Measurements from ENCODE around the gene LMAN2L.

LMAN2L gene

GRCh38 chr2:96729748-96730147, 10.1 kb downstream of the LMAN2L start:
- DNase-seq, result no peak
- in situ Hi-C loops (cut with HindIII; ENCODE audit: low pct_ligation_motif_present, low pct_unique_long_range_greater_than_20kb, low sequenced_read_pairs), result no loop called here

- DNase-seq, result no peak
- in situ Hi-C loops (cut with HindIII; ENCODE audit: low pct_ligation_motif_present, low pct_unique_long_range_greater_than_20kb, low sequenced_read_pairs), result no loop called here
Observed at GRCh38 chr2:96727431-96727830, 12.4 kb downstream of the LMAN2L start.

- no peak for DNase-seq
- in situ Hi-C loops (cut with HindIII; ENCODE audit: low pct_ligation_motif_present, low pct_unique_long_range_greater_than_20kb, low sequenced_read_pairs), result no loop called here
Observed at GRCh38 chr2:96726131-96726530, 13.7 kb downstream of the LMAN2L start.

GRCh38 chr2:96716388-96716787, 23.5 kb downstream of the LMAN2L start:
- no peak for DNase-seq
- in situ Hi-C loops (cut with HindIII; ENCODE audit: low pct_ligation_motif_present, low pct_unique_long_range_greater_than_20kb, low sequenced_read_pairs), result no loop called here

GRCh38 chr2:96715658-96716057, 24.2 kb downstream of the LMAN2L start:
- in situ Hi-C loops (cut with HindIII; ENCODE audit: low pct_ligation_motif_present, low pct_unique_long_range_greater_than_20kb, low sequenced_read_pairs), result no loop called here
- DNase-seq, result no peak

- DNase-seq, result no peak
- in situ Hi-C loops (cut with HindIII; ENCODE audit: low pct_ligation_motif_present, low pct_unique_long_range_greater_than_20kb, low sequenced_read_pairs), result no loop called here
Observed at GRCh38 chr2:96710985-96711384, 28.9 kb downstream of the LMAN2L start.

DNA sequence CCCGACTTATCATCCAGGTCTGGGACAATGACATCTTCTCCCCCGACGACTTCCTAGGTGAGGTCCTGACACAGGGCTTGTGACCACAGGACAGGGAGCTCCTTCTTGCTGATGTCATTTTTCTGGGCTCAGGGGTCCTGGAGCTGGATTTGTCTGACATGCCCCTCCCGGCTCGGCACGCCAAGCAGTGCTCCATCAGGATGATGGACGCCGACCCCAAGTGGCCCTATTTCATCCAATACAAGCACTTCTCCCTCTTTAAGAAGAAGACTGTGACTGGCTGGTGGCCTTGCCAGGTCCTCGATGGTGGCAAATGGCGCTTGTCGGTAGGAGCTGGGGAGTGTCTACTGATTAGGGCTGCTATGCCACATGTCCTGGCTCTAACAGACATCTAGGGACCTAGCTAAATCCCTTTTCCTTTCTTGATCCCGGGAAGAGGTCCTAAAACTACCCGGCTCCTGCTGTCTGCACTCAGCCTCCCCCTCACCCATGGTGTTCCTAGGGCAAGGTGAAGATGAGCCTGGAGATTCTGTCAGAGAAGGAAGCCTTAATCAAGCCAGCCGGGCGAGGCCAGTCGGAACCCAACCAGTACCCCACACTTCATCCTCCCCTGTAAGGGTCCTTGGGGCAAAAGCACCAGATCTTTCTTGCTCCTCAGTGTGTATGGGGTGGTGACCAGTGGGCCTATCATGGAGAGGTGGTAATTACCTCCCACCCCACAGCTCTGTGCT, 36.7 kb downstream of the LMAN2L start:
- in situ Hi-C loops (cut with HindIII; ENCODE audit: low pct_ligation_motif_present, low pct_unique_long_range_greater_than_20kb, low sequenced_read_pairs), result no loop called here
- DNase-seq, result no peak

GRCh38 chr2:96702098-96702785, 37.6 kb downstream of the LMAN2L start:
- in situ Hi-C loops (cut with HindIII; ENCODE audit: low pct_ligation_motif_present, low pct_unique_long_range_greater_than_20kb, low sequenced_read_pairs), result no loop called here
- no peak for DNase-seq

- DNase-seq, result no peak
Observed at GRCh38 chr2:96701636-96702035, 38.2 kb downstream of the LMAN2L start.

GRCh38 chr2:96700086-96700485, 39.8 kb downstream of the LMAN2L start:
- in situ Hi-C loops (cut with HindIII; ENCODE audit: low pct_ligation_motif_present, low pct_unique_long_range_greater_than_20kb, low sequenced_read_pairs), result no loop called here
- no peak for DNase-seq

More at GRCh38 chr2:96701636-96702035, 38.2 kb downstream of the LMAN2L start:
- in situ Hi-C loops (cut with HindIII; ENCODE audit: low pct_ligation_motif_present, low pct_unique_long_range_greater_than_20kb, low sequenced_read_pairs), result no loop called here

DNA sequence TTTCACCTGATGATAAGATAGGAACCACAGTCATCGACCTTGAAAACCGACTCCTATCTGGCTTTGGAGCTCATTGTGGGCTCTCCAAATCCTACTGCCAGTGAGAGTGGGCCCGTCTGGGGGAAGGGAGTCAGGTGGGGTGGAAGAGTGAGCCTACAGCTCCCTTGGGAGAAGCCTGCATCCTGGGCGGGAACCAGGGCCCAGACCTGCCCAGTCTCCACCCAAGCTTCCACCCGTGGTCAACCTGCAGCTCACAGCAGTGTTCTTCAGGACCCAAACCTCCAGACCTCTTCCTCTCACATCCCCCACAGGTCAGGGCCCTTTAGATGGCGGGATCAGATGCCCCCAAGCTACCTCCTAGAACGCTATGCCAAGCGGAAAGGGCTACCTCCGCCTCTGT, 40.2 kb downstream of the LMAN2L start:
- in situ Hi-C loops (cut with HindIII; ENCODE audit: low pct_ligation_motif_present, low pct_unique_long_range_greater_than_20kb, low sequenced_read_pairs), result no loop called here
- DNase-seq, result no peak

- in situ Hi-C loops (cut with HindIII; ENCODE audit: low pct_ligation_motif_present, low pct_unique_long_range_greater_than_20kb, low sequenced_read_pairs), result no loop called here
Observed at GRCh38 chr2:96699021-96699420, 40.8 kb downstream of the LMAN2L start.

GRCh38 chr2:96698221-96698861, 41.5 kb downstream of the LMAN2L start:
- in situ Hi-C loops (cut with HindIII; ENCODE audit: low pct_ligation_motif_present, low pct_unique_long_range_greater_than_20kb, low sequenced_read_pairs), result no loop called here
- DNase-seq, result no peak

More at GRCh38 chr2:96699021-96699420, 40.8 kb downstream of the LMAN2L start:
- no peak for DNase-seq

DNA sequence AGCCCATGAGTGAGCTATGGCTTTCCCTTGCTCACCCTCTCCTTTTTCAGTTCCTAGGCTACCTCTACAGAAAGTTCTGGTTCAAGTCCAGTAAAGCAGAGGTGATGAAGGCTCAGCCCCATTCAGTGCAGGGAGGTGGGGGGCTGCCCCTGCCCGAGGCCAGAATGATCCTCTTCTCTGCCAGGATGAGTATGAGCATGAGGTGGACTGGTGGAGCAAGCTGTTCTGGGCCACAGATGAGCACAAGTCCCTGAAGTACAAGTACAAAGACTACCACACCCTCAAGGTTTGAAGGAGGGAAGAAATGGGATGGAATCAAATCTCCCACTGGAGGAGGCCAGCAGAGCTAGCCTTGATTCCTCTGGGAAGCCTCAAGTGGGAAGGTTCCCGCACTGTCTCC, 42.4 kb downstream of the LMAN2L start:
- in situ Hi-C loops (cut with HindIII; ENCODE audit: low pct_ligation_motif_present, low pct_unique_long_range_greater_than_20kb, low sequenced_read_pairs), result no loop called here
- no peak for DNase-seq

GRCh38 chr2:96695602-96696001, 44.3 kb downstream of the LMAN2L start:
- no peak for DNase-seq
- in situ Hi-C loops (cut with HindIII; ENCODE audit: low pct_ligation_motif_present, low pct_unique_long_range_greater_than_20kb, low sequenced_read_pairs), result no loop called here

- in situ Hi-C loops (cut with HindIII; ENCODE audit: low pct_ligation_motif_present, low pct_unique_long_range_greater_than_20kb, low sequenced_read_pairs), result no loop called here
- DNase-seq, result no peak
Observed at GRCh38 chr2:96694816-96695455, 44.9 kb downstream of the LMAN2L start.

- no peak for DNase-seq
- in situ Hi-C loops (cut with HindIII; ENCODE audit: low pct_ligation_motif_present, low pct_unique_long_range_greater_than_20kb, low sequenced_read_pairs), result no loop called here
Observed at GRCh38 chr2:96694279-96694678, 45.6 kb downstream of the LMAN2L start.

DNA sequence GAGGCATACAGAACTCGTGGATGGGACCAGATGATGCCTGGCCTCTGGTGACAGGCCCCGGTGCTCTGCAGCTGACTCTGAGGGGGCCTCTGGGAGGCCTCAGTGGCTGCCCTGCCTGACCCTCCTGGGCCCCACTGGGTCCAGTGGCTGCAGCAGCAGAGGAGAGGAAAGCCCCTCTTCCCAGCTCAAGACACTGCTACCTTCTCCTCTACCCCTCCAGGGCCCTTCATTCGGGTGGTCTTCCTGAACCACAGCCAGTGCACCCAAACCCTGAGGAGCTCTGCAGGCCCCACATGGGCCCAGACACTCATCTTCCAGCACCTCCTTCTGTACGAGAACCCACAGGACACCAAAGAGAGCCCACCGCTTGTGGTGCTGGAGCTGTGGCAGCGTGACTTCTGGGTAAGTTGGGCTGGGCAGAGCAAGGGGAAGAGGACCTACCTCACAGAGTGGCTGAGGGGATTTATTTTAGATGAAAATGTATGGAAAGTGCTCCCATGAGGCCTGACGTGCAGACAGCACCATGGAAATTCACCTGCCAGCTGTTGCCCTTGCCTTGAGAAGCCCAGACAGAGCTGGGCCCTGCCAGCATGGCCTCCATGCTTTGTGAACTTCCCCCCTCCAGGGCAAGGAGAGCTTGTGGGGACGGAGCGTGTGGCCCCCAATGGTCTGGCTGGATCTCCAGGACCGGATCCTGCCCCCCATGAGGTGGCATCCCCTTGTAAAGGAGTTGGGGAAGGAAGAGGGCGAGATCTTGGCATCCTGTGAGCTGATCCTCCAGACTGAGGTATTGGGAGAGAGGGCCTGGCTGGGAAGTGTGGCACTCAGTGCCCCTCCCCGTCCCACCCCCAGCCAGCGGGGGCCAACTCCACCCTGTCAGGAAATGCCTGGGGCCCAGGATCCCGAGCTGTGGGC, 46.3 kb downstream of the LMAN2L start:
- in situ Hi-C loops (cut with HindIII; ENCODE audit: low pct_ligation_motif_present, low pct_unique_long_range_greater_than_20kb, low sequenced_read_pairs), result no loop called here
- DNase-seq, result no peak

Data from ACHN (cell line).